Activated T-cell treated with anti-CD3 and anti-CD28 coated beads, Interleukin-2, amount 50 U/mL, for 24 hours (primary cell): ENCODE measurements around the gene SLC6A14.

Experiments
- DNase-seq: peaks from one replicate; pipeline ENCODE4 v3.0.0-alpha.2; 2020
- H3K27ac Mint-ChIP-seq: 2 replicates; pipeline ENCODE4 v1.8.0; 2020; ENCODE audit warnings: mild to moderate bottlenecking, mixed read lengths
- H3K27me3 Mint-ChIP-seq: 2 replicates; pipeline ENCODE4 v1.8.0; 2020; ENCODE audit warnings: mixed read lengths
- H3K36me3 Mint-ChIP-seq: 2 replicates; pipeline ENCODE4 v1.8.0; 2020; ENCODE audit warnings: low read depth, mixed read lengths
- H3K4me1 Mint-ChIP-seq: 2 replicates; pipeline ENCODE4 v1.8.0; 2020; ENCODE audit warnings: low read depth, mixed read lengths
- H3K4me3 Mint-ChIP-seq: 2 replicates; pipeline ENCODE4 v1.8.0; 2020; ENCODE audit warnings: mild to moderate bottlenecking, moderate library complexity, mixed read lengths
- H3K9me3 Mint-ChIP-seq: 2 replicates; pipeline ENCODE4 v1.8.0; 2020; ENCODE audit warnings: mixed read lengths

Gene SLC6A14

GRCh38 chrX:116436358-116436816, at the start of gene SLC6A14:
Gene SLC6A14 (plus strand): TSS chrX:116436606. CDS start chrX:116436710, 104 bp downstream.
- Mint-ChIP-seq H3K4me3 (no peak within 1 kb of the TSS), H3K27me3 (peaks cover 9% of the 10 kb centered on the region), H3K27ac (no peak within 1 kb of the TSS), H3K4me1 (no peaks in the 10 kb centered on the region), H3K36me3 (no peaks in the 10 kb centered on the region), H3K9me3 (no peaks in the 10 kb centered on the region)
- DNase-seq, result no peak

GRCh38 chrX:116395752-116396151, 40.7 kb upstream of the SLC6A14 start:
- Mint-ChIP-seq H3K4me1 (no peaks in the 10 kb centered on the region), H3K27me3 (no peaks in the 10 kb centered on the region), H3K36me3 (no peaks in the 10 kb centered on the region), H3K9me3 (no peaks in the 10 kb centered on the region), H3K27ac (no peak overlapping the region), H3K4me3 (no peak overlapping the region)
- DNase-seq, result no peak

- Mint-ChIP-seq H3K9me3 (peaks cover 4% of the 10 kb centered on the region), H3K36me3 (no peaks in the 10 kb centered on the region), H3K27me3 (peaks cover 6% of the 10 kb centered on the region), H3K27ac (no peak overlapping the region), H3K4me3 (no peak overlapping the region), H3K4me1 (no peaks in the 10 kb centered on the region)
- no peak for DNase-seq
Measured at GRCh38 chrX:116399681-116400080, 36.7 kb upstream of the SLC6A14 start.

GRCh38 chrX:116409219-116409618, 27.2 kb upstream of the SLC6A14 start:
- Mint-ChIP-seq H3K4me1 (no peaks in the 10 kb centered on the region), H3K9me3 (peaks cover 7% of the 10 kb centered on the region), H3K27ac (no peak overlapping the region), H3K36me3 (no peaks in the 10 kb centered on the region), H3K27me3 (peaks cover 25% of the 10 kb centered on the region), H3K4me3 (no peak overlapping the region)
- DNase-seq, result no peak

GRCh38 chrX:116413273-116413672, 23.1 kb upstream of the SLC6A14 start:
- H3K4me3 Mint-ChIP-seq, result no peak overlapping the region
- no peaks in the 10 kb centered on the region for H3K4me1 Mint-ChIP-seq
- peaks cover 7% of the 10 kb centered on the region for H3K9me3 Mint-ChIP-seq
- no peak for DNase-seq
- no peak overlapping the region for H3K27ac Mint-ChIP-seq
- no peaks in the 10 kb centered on the region for H3K36me3 Mint-ChIP-seq
- H3K27me3 Mint-ChIP-seq, result peaks cover 19% of the 10 kb centered on the region

- no peak for DNase-seq
- Mint-ChIP-seq H3K27ac (no peak overlapping the region), H3K36me3 (no peaks in the 10 kb centered on the region), H3K4me1 (no peaks in the 10 kb centered on the region), H3K4me3 (no peak overlapping the region), H3K9me3 (no peaks in the 10 kb centered on the region), H3K27me3 (peaks cover 2% of the 10 kb centered on the region)
Measured at GRCh38 chrX:116417214-116417613, 19.2 kb upstream of the SLC6A14 start.

GRCh38 chrX:116417968-116418367, 18.4 kb upstream of the SLC6A14 start:
- no peak for DNase-seq
- Mint-ChIP-seq H3K9me3 (no peaks in the 10 kb centered on the region), H3K36me3 (no peaks in the 10 kb centered on the region), H3K4me3 (no peak overlapping the region), H3K27me3 (peaks cover 9% of the 10 kb centered on the region), H3K27ac (no peak overlapping the region), H3K4me1 (no peaks in the 10 kb centered on the region)

GRCh38 chrX:116427978-116428377, 8.4 kb upstream of the SLC6A14 start:
- H3K36me3 Mint-ChIP-seq, result no peaks in the 10 kb centered on the region
- no peaks in the 10 kb centered on the region for H3K4me1 Mint-ChIP-seq
- H3K27me3 Mint-ChIP-seq, result peaks cover 6% of the 10 kb centered on the region
- no peak for DNase-seq
- H3K9me3 Mint-ChIP-seq, result no peaks in the 10 kb centered on the region
- no peak overlapping the region for H3K4me3 Mint-ChIP-seq
- H3K27ac Mint-ChIP-seq, result no peak overlapping the region

GRCh38 chrX:116435597-116435996, 809 bp upstream of the SLC6A14 start:
- Mint-ChIP-seq H3K4me1 (no peaks in the 10 kb centered on the region), H3K27ac (no peak overlapping the region), H3K9me3 (no peaks in the 10 kb centered on the region), H3K27me3 (peaks cover 9% of the 10 kb centered on the region), H3K36me3 (no peaks in the 10 kb centered on the region), H3K4me3 (no peak overlapping the region)
- no peak for DNase-seq

- no peak overlapping the region for H3K4me3 Mint-ChIP-seq
- no peaks in the 10 kb centered on the region for H3K9me3 Mint-ChIP-seq
- no peaks in the 10 kb centered on the region for H3K4me1 Mint-ChIP-seq
- H3K27me3 Mint-ChIP-seq, result no peaks in the 10 kb centered on the region
- DNase-seq, result no peak
- H3K36me3 Mint-ChIP-seq, result no peaks in the 10 kb centered on the region
- H3K27ac Mint-ChIP-seq, result no peak overlapping the region
Measured at GRCh38 chrX:116449156-116449555, 12.8 kb downstream of the SLC6A14 start.

GRCh38 chrX:116462822-116463221, 26.4 kb downstream of the SLC6A14 start, which contains the start of gene CT83:
Gene CT83 (minus strand): TSS chrX:116462976. CDS start chrX:116462856, 120 bp downstream.
- H3K4me1 Mint-ChIP-seq, result no peaks in the 10 kb centered on the region
- H3K27ac Mint-ChIP-seq, result no peak within 1 kb of the TSS
- H3K9me3 Mint-ChIP-seq, result no peaks in the 10 kb centered on the region
- H3K36me3 Mint-ChIP-seq, result no peaks in the 10 kb centered on the region
- no peak within 1 kb of the TSS for H3K4me3 Mint-ChIP-seq
- peaks cover 3% of the 10 kb centered on the region for H3K27me3 Mint-ChIP-seq
- DNase-seq, result no peak

- H3K27me3 Mint-ChIP-seq, result peaks cover 10% of the 10 kb centered on the region
- DNase-seq, result no peak
- H3K4me1 Mint-ChIP-seq, result no peaks in the 10 kb centered on the region
- no peaks in the 10 kb centered on the region for H3K36me3 Mint-ChIP-seq
- no peak overlapping the region for H3K4me3 Mint-ChIP-seq
- no peaks in the 10 kb centered on the region for H3K9me3 Mint-ChIP-seq
- H3K27ac Mint-ChIP-seq, result no peak overlapping the region
Measured at GRCh38 chrX:116480059-116480458, 43.7 kb downstream of the SLC6A14 start.

- DNase-seq, result no peak
- no peaks in the 10 kb centered on the region for H3K4me1 Mint-ChIP-seq
- no peak overlapping the region for H3K4me3 Mint-ChIP-seq
- H3K27me3 Mint-ChIP-seq, result no peaks in the 10 kb centered on the region
- H3K9me3 Mint-ChIP-seq, result no peaks in the 10 kb centered on the region
- H3K27ac Mint-ChIP-seq, result no peak overlapping the region
- no peaks in the 10 kb centered on the region for H3K36me3 Mint-ChIP-seq
Measured at GRCh38 chrX:116490104-116490503, 53.7 kb downstream of the SLC6A14 start.

- Mint-ChIP-seq H3K27ac (no peak overlapping the region), H3K36me3 (no peaks in the 10 kb centered on the region), H3K4me3 (no peak overlapping the region), H3K27me3 (no peaks in the 10 kb centered on the region), H3K9me3 (no peaks in the 10 kb centered on the region), H3K4me1 (no peaks in the 10 kb centered on the region)
- DNase-seq, result no peak
Measured at GRCh38 chrX:116493271-116493670, 56.9 kb downstream of the SLC6A14 start.

GRCh38 chrX:116499780-116500179, 63.4 kb downstream of the SLC6A14 start:
- no peak for DNase-seq
- Mint-ChIP-seq H3K27ac (no peak overlapping the region), H3K4me3 (no peak overlapping the region), H3K4me1 (no peaks in the 10 kb centered on the region), H3K27me3 (no peaks in the 10 kb centered on the region), H3K9me3 (no peaks in the 10 kb centered on the region), H3K36me3 (no peaks in the 10 kb centered on the region)
